HL-60 (cell line): Measurements from ENCODE around the gene SCN5A.

ENCODE experiments used
- DNase-seq, 2 experiments: peaks; one replicate each; pipeline ENCODE4 v3.0.0-alpha.2; 2010 to 2020; ENCODE audit warnings: low read depth in 1 of 2, low spot score in 1 of 2
- H3K27ac ChIP-seq: fragments of 250-450 bp; sonication (Bioruptor Pico); replicated peaks from 2 replicates; pipeline ENCODE4 v1.5.1; 2020; ENCODE audit warnings: mild to moderate bottlenecking, moderate library complexity
- H3K27me3 ChIP-seq: fragments of 250-450 bp; sonication (Bioruptor Pico); 2 replicates; pipeline ENCODE4 v1.5.1; 2021; ENCODE audit warnings: mild to moderate bottlenecking, moderate library complexity; ENCODE audit not compliant: insufficient read depth, poor library complexity, severe bottlenecking
- H3K4me3 ChIP-seq: replicated peaks from 2 replicates; pipeline ENCODE4 v1.5.1; 2011; ENCODE audit warnings: mild to moderate bottlenecking, control low read depth, low read length; ENCODE audit not compliant: insufficient read depth
- CTCF ChIP-seq: IDR thresholded peaks from one replicate; pipeline ENCODE4 v1.5.1; 2011; ENCODE audit warnings: low read length, control low read depth, inconsistent platforms; ENCODE audit not compliant: insufficient read depth
- GABPA ChIP-seq: IDR thresholded peaks from 2 replicates; pipeline ENCODE4 v1.6.1; 2012; ENCODE audit warnings: low read depth
- POLR2AphosphoS5 ChIP-seq: IDR thresholded peaks from 2 replicates; pipeline ENCODE4 v1.6.1; 2012; ENCODE audit warnings: low read depth
- REST ChIP-seq: IDR thresholded peaks from 2 replicates; pipeline ENCODE4 v1.6.1; 2012; ENCODE audit warnings: low read depth; ENCODE audit not compliant: insufficient replicate concordance
- SPI1 ChIP-seq: IDR thresholded peaks from 2 replicates; pipeline ENCODE4 v1.6.1; 2012; ENCODE audit warnings: low read depth, mild to moderate bottlenecking, borderline replicate concordance

SCN5A gene

GRCh38 chr3:38556640-38557358, 92.7 kb downstream of the SCN5A start:
- Histone ChIP-seq H3K27me3 (no peaks in the 10 kb centered on the region), H3K27ac (no peak overlapping the region), H3K4me3 (no peak overlapping the region)
- no peak for TF ChIP-seq REST
- no peak for TF ChIP-seq GABPA
- no peak for TF ChIP-seq CTCF
- no peak for TF ChIP-seq POLR2AphosphoS5
- no peak for TF ChIP-seq SPI1
- no peak for DNase-seq

GRCh38 chr3:38555926-38556325, 93.6 kb downstream of the SCN5A start:
- no peak for DNase-seq
- TF ChIP-seq SPI1 (no peak), CTCF (no peak), POLR2AphosphoS5 (no peak), GABPA (no peak), REST (no peak)
- no peak overlapping the region for H3K4me3 ChIP-seq
- H3K27ac ChIP-seq, result no peak overlapping the region
- no peaks in the 10 kb centered on the region for H3K27me3 ChIP-seq

- TF ChIP-seq REST (no peak), GABPA (no peak), SPI1 (no peak), POLR2AphosphoS5 (no peak)
- H3K4me3 ChIP-seq, result no peak overlapping the region
- H3K27ac ChIP-seq, result no peak overlapping the region
- H3K27me3 ChIP-seq, result no peaks in the 10 kb centered on the region
- DNase-seq, result no peak
These were observed 94.2 kb downstream of the SCN5A start for GRCh38 chr3:38555149-38555840.
